HG02852 (cell line): ENCODE results near the gene SLC7A5.
A peak's percentile ranks its signal among the peaks of the same experiment; 100 is the strongest.
"Not testable (repeated sequence)": the region's sequence is repeated elsewhere in the genome, so short reads cannot be mapped to it uniquely, and the experiment has no call there.

Experiments used
- ATAC-seq: cut with Tn5 transposase; IDR thresholded peaks from one replicate; pipeline ENCODE4 v1.9.1; 2021; ENCODE audit warnings: mild to moderate bottlenecking, moderate library complexity; ENCODE audit not compliant: unreplicated experiment

Gene SLC7A5

DNA sequence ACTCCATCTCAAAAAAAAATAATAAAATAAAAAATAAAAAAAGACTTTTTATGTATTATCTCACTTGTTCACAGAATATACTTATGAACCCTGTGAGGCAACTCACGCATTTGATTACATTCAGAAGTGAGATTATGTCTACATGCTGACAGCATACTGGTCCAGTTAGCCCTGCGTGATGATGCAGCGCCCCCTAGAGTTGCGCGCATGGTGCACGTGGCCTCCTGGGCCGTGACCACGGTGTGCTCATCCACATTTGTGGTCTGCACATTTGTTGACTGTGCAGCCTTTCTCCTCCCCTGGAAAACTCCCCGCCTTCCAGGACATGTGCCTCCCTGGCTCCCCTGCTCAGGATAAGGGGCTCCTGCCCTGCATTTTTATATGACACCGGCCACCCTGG, 20.5 kb upstream of the SLC7A5 start:
- ATAC-seq: not testable (repeated sequence)

DNA sequence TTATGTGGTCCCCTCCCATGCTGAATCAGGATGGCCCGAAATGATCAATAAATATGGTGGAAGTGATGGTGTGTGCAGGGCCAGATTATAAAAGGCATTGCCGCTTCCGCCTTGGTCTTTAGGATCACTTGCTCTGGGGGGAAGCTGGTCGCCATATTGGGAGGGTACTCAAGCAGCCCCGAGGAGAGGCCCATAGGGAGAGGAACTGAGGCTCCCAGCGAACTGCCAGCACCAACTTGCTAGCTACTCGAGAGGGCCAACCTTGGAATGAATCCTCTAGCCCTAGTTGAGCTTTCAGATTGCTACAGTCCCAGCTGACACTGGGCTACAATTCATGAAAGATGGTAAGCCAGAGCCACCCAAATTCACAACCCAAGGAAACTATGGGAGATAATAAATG, 19.0 kb upstream of the SLC7A5 start:
- not testable (repeated sequence) for ATAC-seq

DNA sequence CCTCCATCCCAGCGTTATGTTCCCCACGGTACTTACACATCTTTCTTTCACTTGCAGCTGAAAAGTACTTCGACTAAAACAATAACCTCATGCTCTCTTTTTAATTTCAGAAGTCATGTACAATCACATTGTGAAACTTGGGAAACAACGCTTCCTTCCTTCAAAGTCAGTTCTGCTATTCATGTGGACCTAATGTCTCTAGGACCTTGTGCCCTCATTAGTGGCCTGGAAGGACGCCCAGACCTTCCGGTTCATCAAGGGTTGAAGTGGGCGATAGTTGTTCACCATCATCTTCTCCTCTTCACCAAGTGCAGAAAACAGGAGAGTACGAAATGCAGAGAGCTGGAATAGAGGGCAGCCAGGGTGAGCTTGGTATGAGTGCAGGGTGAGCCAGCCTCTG, 18.6 kb upstream of the SLC7A5 start:
- not testable (repeated sequence) for ATAC-seq

DNA sequence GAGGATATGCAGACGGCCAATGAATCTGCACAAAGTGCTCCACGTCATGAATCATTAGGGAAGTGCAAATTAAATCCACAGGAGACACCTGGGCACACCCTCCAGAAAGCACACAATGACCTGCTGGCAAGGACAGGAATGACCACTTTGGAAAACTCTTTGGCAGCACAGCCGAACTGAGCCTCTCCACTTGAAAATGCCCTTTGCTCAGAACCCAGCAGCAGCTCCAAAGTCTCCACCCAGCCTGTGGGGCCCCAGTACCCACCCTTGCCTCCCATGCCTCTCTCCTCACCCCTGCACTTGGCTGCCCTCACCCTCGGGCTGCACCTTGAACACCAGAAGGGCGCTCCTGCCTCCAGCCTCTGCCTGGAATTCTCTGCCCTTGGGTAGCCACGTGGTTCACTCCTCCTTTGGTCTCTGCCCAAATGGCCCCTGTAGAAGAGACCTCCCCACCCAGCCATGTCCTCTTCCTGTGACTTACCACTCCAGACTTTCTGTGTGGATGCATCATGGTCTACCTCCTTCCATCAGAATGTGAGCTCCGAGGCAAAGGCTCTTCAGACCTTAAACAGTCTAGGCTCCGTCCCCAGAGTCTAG, 16.2 kb upstream of the SLC7A5 start:
- not testable (repeated sequence) for ATAC-seq

DNA sequence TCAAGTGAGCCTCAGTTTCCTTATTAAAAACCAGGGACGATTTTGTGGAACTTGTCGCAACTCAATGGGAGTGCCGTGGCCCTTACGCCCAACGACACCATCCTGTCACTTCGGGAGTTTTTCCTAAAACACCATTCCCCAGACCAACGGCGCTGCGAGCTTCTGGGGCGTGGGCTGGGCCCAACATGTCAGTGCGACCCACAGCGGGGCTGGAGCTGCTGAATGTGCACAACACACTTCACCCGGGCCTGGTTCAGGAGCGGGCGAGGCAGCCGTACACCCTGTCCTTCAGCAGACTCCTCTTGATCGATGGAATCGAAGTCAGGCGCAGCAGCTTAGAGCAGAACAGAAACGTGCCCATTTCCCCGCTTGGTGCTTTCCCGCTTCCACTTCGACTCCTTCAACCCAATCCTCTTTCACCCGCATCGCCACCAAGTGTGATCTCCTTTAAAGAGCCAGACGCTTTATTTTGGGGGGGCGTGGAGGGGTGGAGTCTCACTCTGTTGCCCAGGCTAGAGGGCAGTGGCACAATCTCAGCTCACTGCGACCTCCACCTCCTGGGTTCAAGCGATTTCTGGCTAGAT, 13.2 kb upstream of the SLC7A5 start:
- ATAC-seq: no peak

DNA sequence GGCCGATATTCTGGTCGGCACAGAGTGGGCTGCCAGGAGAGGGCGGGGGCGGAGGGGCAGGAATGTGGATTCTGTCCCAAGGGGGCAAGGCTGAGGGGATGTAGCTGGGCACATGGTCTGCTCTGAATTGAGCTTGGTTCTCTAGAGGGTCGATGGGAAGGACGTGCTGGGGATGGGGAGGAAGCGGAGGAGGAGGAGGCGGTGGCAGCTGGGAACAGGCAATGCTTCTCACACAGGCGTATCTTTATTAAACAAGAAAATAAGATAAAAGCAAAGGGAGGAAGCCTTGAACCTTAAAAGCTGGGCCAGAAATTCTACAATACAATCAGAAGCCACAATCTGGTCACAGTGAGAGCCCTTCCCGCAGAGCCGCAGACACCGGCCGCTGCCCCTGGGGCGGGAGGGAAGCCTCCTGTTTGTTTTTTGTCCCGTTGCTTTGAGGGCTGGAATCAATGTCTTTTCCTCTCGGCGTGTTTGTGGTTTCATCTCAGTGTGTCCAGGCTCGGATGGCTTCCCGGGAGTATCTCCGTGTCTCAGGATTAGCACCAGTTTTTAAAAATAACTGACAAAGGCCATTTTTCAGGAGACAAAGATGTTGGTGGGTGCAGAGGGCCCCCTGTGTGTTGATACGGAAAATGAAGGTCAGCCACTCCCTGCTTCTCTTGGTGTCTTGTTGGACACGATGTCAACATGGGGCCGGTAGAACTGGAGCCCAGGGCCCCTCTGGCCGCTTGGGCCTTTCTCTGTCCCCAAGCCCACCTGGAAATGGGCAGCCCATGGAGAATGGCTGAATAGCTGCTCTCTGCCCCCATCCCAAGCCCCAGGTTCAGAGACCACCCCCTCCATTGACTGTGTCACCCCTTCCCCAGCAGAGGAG, 12.3 kb upstream of the SLC7A5 start:
- no peak for ATAC-seq

DNA sequence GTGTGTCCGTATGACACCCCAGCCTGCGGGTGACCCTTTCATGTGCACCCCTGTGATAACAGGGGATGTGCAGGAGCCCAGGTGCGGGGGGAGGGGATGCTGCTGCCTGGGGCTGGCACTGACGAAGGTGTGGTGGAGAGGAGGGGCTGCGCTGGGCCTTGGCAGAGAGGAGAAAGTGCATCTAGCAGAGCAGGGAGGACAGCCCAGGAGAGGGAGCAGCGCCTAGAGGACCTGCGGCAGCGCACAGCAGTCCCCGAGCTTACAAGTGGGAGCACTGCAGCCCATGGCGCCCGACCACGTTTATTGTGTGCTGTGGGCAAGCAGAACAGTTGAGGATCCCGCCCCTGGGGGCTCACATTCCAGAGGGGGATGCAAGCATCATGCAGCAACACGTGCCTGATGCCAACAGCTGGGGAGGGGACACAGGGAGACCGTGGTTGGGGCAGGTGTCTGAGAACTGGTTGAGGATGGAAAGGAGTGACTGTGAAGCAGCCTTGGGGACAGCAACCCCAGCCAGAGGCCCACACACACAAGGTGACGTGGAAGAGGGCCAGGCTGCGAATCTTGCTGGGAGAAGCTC, 10.9 kb upstream of the SLC7A5 start:
- no peak for ATAC-seq

DNA sequence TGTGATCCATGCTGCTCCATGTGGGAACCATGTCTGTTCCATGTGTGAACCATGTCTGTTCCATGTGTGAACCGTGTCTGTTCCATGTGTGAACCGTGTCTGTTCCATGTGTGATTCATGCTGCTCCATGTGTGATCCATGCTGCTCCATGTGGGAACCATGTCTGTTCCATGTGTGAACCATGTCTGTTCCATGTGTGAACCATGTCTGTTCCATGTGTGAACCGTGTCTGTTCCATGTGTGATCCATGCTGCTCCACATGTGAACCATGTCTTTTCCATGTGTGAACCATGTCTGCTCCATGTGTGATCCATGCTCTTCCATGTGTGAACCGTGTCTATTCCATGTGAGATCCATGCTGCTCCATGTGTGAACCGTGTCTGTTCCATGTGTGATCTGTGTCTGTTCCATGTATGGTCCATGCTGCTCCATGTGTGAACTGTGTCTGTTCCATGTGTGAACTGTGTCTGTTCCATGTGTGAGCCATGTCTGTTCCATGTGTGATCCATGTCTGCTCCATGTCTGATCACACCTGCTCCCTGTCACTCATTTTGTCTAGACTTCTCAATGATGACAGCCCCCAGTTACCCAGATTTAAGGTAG, 10.2 kb upstream of the SLC7A5 start:
- ATAC-seq: not testable (repeated sequence)

DNA sequence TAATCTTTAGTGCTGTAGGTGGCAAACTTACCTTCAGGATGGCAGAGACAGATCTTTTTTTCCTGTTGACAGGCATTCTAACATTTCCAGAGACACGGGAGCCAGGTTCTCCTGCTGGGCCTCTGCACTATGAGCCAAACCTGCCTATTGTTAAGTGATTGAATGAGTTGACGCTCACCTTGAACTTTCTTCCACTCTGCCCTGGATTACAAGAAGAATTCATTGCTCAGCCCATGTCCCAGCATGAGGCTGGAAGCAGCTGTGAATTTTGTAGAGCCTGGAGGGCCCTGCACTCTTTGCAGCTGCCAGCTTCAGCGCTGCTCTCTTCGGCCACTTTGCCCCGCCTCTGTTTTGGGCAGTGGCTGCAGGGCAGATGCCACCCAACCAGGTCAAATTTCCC, 9.4 kb upstream of the SLC7A5 start:
- no peak for ATAC-seq

DNA sequence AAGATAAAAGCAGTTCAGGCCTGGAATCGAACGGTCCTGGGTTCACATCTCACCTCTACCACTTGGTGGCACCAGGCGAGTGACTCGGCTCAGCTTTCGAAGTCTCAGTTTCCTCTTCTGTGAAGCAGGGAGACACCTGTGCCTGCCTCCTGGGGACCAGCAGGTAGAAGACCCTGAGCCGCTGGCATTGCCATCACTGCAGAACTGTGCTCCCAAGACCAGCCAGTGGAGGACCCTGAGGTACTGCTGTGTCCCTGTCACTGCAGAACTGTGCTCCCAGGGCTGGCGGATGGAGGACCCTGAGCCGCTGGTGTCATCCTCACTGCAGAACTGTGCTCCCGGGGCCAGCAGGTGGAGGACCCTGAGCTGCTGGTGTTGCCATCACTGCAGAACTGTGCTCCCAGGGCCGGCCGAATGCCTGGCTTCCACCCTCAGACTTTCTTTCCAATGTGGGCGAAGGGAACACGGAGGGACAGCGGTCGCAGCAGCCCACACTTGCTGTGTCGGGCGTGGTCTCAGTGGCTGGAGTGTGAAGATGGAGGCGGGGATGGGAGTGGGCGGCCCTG, 8.7 kb upstream of the SLC7A5 start:
- no peak for ATAC-seq

DNA sequence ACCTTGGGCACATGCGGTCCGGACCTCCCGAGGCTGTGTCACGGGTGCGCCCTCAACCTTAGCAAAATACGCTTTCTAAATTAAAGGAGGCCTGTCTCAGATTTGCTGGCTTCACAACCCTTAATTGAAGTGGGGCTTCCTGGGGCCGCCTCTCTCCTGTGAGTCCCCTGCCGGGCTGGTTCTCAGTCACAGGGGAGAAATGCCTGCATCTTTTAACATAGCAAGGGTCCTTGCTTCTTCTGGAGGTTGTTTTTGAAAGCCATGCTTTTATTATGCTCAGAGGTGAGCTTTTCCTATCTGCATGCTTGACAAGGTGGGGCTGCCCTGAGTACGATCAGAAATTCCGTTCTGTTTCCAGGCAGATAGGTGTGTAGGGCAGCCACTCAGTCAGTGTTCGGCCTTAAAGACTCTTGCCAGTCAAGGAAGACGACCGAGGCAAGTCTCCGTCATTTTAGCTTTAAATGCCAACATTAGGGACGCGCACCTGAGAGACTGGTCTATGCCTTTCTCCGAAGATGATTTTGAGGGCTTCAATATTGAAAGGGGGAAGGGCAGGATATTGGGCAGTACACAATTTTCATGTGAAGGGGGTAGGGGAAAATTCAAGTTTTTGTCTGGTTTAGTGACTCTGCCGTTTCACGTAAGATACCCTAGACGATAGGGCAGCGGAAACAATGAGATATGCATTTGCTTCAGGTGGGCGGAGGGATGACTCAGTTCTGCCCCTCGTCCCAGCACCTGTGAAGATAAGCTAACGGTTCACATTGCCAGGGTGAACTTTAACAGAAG, 5.5 kb upstream of the SLC7A5 start:
- ATAC-seq: no peak

DNA sequence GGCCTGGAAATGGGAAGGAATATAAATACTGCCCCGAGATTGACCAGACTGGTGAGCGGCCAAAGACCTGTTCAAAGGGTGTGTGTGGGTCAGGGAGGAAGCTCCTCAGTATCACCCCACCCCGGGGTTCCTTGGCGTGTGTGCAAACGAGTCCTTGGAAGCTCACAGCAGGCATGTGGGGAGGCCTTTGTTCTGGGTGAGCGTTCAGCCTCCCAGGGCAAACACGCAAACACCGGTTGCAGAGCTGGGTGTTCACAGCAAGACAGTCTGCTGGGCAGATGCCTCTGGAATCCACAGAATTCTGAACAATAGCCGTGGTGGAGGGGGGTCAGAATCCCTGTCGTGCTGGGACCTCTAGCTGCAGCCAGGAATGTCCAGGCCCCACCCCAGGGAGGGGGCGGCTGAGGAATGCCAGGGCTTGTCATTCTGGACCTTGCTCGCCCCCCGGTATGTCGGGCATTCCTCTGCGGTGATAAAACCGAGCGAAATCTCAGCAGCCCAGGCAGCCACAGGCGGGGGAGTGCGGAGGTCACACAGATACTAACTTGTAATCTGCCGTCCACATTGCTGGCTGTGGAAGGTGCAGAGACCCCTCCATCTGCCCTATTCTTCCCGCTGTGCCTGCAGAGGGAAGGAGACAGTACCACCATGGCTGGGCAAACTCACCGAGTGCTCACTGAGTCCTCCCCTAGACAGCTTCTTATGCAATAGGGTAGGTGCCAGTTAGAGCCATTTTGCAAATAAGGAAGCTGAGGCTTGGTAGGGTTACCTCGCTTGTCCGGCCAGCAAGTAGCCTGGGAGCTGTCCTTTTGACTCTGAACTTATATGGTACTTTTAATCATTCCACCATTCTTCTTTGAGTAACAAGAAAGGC, 1.3 kb upstream of the SLC7A5 start:
- ATAC-seq: not testable (repeated sequence)

DNA sequence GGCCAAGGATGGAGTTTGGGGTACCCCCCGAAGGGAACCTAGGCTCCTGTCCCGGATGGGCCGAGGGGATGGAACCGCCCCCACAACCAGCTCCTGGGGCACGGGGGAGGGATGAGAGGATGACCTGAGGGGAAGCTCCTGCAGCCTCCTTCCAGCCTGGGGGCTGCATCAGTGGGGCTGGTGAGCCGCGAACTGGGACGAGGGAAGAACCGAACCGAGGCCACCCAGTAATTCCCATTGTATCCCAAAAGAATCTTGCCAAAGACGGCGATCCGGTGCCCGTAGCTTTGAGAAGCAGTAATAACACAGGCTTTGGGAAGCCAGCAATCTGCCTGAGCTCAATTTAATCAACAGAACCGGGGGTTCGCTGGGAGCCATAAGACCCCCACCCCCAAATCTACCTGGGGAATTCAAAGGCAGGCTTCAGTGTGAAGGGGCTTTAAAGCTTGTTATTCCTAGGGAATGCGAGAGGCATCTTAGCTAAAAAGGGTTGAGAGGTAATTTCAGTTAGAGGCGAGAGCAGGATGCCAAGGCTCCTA, 641 bp upstream of the SLC7A5 start:
- not testable (repeated sequence) for ATAC-seq

DNA sequence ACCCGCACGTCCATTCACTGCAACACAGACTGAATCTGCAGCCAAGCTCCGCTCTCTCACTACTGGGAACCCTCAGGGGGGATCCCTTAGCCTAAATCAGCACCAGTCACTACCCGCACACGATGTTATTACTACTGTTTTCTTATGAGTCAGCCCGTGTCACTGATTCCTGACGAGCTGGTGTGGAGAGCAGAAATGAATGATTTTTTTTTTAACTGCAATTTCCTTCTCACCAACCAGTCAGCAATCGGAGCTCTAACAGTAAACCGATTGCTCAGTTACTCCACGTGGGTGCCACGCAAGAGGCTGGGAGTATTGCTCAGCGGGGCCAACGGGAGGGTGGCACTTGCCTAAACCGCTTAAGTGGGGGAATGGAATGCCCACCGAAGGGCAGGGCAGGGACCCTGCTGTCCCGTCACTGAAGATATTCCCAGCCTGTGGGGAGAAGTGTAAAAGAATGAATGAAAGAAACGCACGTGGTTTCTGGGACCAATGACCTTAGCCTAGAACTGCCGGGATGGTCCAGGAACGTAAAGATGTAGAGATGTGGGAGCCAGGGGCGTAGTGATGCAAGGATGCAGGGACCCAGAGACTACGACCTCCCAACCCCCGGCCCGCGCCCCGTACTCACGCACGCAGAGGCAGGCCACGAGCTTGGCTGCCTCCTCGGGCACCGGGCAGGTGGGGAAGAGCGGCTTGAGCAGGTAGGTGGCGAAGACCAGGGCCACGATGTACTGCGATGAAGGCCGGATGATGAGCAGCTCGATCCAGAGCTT, 865 bp downstream of the SLC7A5 start:
- peak; percentile 6 for ATAC-seq

DNA sequence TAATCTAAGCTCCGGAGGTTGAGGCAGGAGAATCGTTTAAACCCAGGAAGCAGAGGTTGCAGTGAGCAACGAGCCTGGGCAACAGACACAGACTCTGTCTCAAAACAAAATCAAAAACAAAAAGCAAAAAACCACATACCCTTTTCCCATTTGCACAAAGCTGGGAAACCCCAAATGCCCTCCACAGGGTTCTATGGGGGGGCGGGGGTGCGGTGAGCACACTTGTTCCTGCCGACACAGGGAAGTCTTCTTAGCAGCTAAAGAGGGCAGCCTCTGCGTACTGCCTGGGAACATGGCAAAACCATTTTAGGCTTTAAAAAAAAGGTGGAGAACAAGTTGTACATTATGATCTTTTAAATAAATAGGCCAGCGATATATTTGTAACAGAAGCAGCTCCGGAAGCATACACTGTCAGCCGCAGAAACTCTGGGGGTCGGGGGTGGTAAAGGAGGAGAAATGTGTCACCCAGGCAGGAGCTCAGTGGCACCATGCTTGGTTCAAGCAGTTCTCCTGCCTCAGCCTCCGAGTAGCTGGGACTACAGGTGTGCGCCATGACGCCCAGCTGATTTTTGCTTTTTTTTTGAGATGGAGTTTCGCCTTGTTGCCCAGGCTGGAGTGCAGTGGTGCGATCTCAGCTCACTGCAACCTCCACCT, 3.3 kb downstream of the SLC7A5 start:
- not testable (repeated sequence) for ATAC-seq

DNA sequence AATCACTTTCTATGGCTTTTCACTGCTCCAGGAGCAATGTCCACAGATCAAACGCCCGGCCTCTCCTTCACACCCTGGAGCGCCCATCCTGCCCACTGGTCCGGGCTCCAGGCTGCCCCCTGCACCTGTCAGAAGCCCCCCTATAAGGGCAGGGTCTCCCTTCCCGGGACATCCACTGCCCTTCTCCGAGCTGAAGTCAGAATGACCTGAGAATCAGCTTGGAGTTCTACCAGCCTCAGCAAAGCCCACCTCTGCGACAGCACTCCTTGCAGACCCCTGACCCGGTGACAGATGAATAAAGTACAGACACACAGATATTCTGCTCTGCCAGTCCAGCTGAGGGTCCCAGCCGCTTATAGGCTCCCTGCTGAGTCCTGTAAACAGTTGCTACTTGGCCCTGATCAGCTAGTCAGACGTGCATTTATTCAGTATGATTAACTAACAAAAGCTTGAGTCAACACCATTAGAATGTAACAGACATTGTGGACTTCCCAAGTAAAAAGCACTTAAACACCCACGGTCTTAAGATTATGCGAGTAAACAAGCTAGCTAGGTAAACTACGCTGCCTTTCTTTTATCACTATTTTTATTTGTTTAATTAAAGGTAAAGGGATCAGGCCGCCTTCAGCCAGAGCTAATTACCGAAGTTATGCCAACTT, 4.8 kb downstream of the SLC7A5 start:
- no peak for ATAC-seq

DNA sequence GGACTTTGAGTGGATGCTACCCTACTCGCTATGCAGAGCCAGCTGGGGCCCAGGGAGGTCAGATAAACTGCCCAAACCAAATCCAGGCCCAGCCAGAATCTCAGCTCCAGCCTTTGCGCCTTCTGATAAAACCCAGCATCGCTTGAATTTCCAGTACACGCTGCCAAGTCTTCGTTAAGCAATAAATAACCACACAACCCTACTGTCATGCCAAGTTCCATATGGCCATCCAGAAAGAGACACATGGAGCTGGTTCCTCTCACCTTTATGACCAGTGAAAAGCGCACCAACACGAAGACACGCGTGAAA, 6.0 kb downstream of the SLC7A5 start:
- ATAC-seq: not testable (repeated sequence)
